Spleen (tissue), 11 donors: ENCODE measurements around the gene PARD3B. TPM values are rescaled to one million over a fixed set of nuclear protein-coding genes. Genes with fewer than 3 reads are reported as not detected.

Source experiments
- DNase-seq: peaks from one replicate; pipeline ENCODE4 v3.0.0-alpha.2; 2020
- H3K27ac ChIP-seq, 8 donors: fragments of 200-600 bp; sonication (generic) in 7 of 8; 1 replicate in 4 of 8; 2 replicates in 4 of 8; pipeline versions ENCODE4 v1.5.0 to v1.8.0; 2016 to 2021; ENCODE audit warnings: inconsistent platforms in 4 of 8, mild to moderate bottlenecking in 4 of 8, moderate library complexity in 1 of 8
- H3K27me3 ChIP-seq, 7 donors: fragments of 200-600 bp; sonication (generic) in 6 of 7; replicated peaks in 1 of 7; 1 replicate in 4 of 7; 2 replicates in 3 of 7; pipeline versions ENCODE4 v1.5.0 to v1.8.0; 2016 to 2021; ENCODE audit warnings: inconsistent platforms in 3 of 7, mild to moderate bottlenecking in 1 of 7
- H3K36me3 ChIP-seq, 6 donors: fragments of 200-600 bp; sonication (generic) in 5 of 6; 1 replicate in 4 of 6; 2 replicates in 2 of 6; pipeline versions ENCODE4 v1.5.0 to v1.8.0; 2016 to 2021; ENCODE audit warnings: inconsistent platforms in 2 of 6
- H3K4me1 ChIP-seq, 6 donors: fragments of 200-600 bp; sonication (generic) in 5 of 6; 1 replicate in 3 of 6; 2 replicates in 3 of 6; pipeline versions ENCODE4 v1.5.0 to v1.8.0; 2016 to 2021; ENCODE audit warnings: inconsistent platforms in 3 of 6
- H3K4me3 ChIP-seq, 8 donors: fragments of 200-600 bp; sonication (generic) in 7 of 8; 1 replicate in 4 of 8; 2 replicates in 4 of 8; pipeline versions ENCODE4 v1.5.0 to v1.8.0; 2016 to 2021; ENCODE audit warnings: inconsistent platforms in 4 of 8, mild to moderate bottlenecking in 4 of 8, moderate library complexity in 2 of 8
- H3K9me3 ChIP-seq, 8 donors: fragments of 200-600 bp; sonication (generic) in 7 of 8; 1 replicate in 4 of 8; 2 replicates in 4 of 8; pipeline versions ENCODE4 v1.5.0 to v1.8.0; 2016 to 2021; ENCODE audit warnings: inconsistent platforms in 4 of 8
- POLR2A ChIP-seq, 3 donors: fragments of 450-650 bp; IDR thresholded peaks; one replicate each; pipeline ENCODE4 v1.5.1; 2017; ENCODE audit warnings: antibody characterized with exemption in 3 of 3, mild to moderate bottlenecking in 1 of 3
- POLR2AphosphoS5 ChIP-seq, 3 donors: sonication (generic); formaldehyde crosslinking; IDR thresholded peaks; one replicate each; pipeline ENCODE4 v1.5.1; 2017; ENCODE audit warnings: antibody characterized with exemption in 3 of 3
- WGBS, 5 donors: extraction: QIAGEN DNeasy Blood & Tissue Kit in 3 of 5; methylation state at CpG; one replicate each; pipeline versions ENCODE4 v1.1.5 to v1.1.7; 2013 to 2018; 5-methylcytosine and 5-hydroxymethylcytosine counted together
- intact Hi-C: fragments of 100-400 bp; cut with DNase I; formaldehyde crosslinking; loops from one replicate; pipeline ENCODE4 v1.15.0; 2023; ENCODE audit warnings: low total_unique reads
- polyA plus RNA-seq, 3 donors: library from polyadenylated mRNA; stranded (reverse); fragments of 200-250 nt; gene quantifications; one replicate each; pipeline ENCODE4 v1.2.1, GENCODE V29; 2013
- total RNA-seq, 7 donors: library from RNA; depleted of rRNA in 3 of 7; stranded (reverse); fragments of >200 nt in 3 of 7; fragmentation: NEBNext Ultra II Directional in 4 of 7; extraction: Animal tissue kit (Norgen Biotek cat#: 25700) in 4 of 7; gene quantifications; one replicate each; pipeline versions ENCODE4 v1.1.0 to v1.2.1, GENCODE V29; 2016 to 2021
- TF ChIP-seq, protein P1 (sequence below), 11 experiments: fragments of 200-600 bp in 7 of 11; fragments of 450-650 bp in 4 of 11; sonication (generic) in 4 of 11; IDR thresholded peaks in 8 of 11; conservative IDR thresholded peaks in 3 of 11; 1 replicate in 7 of 11; 2 replicates in 4 of 11; pipeline versions ENCODE4 v1.4.0 to v1.8.0; 2016 to 2021; ENCODE audit warnings: antibody characterized with exemption in 11 of 11, inconsistent platforms in 4 of 11, mild to moderate bottlenecking in 1 of 11
- donor health status: healthy with polysubstance abuse.
- donor health status: DM: no; HTN: no; CAD: no; lungs with moderate emphysema.
- donor health status: DM: no; HTN: no; CAD: no.
- donor health status: Bipolar disorder and iron deficiency.
- donor health status: healthy.
- donor health status: DM: no; HTN: no; CAD: no.
- donor health status: DM: yes; HTN: yes; CAD: no.

The PARD3B gene
- total and polyA plus RNA-seq, 10 donors = 0.85 to 27.8 (median 14.7) TPM

DNA sequence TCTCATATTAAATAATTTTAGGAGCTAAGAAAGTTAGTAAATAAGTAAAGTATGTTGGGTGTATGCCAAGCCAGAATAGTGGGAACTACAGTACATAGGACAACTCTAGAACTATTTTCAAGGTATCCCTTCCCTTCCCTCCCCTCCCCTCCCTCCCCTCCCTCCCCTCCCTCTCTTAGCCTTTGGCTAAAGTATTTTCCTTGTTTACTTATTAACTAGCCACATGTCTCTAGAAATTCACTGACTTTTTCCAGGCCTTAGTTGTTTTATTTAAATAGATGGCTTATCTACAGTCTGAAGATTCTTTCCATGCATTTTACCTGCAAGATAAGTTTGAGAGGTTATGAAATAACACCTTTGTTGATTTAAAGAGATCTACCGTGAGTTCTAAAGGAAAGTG lies 402.1 kb downstream of the PARD3B start:
- Histone ChIP-seq H3K27ac (no peak overlapping the region), H3K4me1 (no peaks in the 10 kb centered on the region), H3K36me3 (no peaks in the 10 kb centered on the region), H3K4me3 (no peak overlapping the region), H3K27me3 (no peaks in the 10 kb centered on the region), H3K9me3 (peaks cover 0 to 18% (median 15%) of the 10 kb centered on the region in 8 donors)
- intact Hi-C loops = no loop called here
- 68 to 80% (median 73%) methylated on average over 1 of the region's 1 CpG for WGBS, 5 donors
- DNase-seq = no peak
- TF ChIP-seq, protein P1, sequence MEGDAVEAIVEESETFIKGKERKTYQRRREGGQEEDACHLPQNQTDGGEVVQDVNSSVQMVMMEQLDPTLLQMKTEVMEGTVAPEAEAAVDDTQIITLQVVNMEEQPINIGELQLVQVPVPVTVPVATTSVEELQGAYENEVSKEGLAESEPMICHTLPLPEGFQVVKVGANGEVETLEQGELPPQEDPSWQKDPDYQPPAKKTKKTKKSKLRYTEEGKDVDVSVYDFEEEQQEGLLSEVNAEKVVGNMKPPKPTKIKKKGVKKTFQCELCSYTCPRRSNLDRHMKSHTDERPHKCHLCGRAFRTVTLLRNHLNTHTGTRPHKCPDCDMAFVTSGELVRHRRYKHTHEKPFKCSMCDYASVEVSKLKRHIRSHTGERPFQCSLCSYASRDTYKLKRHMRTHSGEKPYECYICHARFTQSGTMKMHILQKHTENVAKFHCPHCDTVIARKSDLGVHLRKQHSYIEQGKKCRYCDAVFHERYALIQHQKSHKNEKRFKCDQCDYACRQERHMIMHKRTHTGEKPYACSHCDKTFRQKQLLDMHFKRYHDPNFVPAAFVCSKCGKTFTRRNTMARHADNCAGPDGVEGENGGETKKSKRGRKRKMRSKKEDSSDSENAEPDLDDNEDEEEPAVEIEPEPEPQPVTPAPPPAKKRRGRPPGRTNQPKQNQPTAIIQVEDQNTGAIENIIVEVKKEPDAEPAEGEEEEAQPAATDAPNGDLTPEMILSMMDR (IDR thresholded peaks at IDR 0.05 in 8 of 11, conservative IDR thresholded peaks at IDR 0.05 in 3 of 11) = no peak
- TF ChIP-seq POLR2AphosphoS5 (IDR thresholded peaks at IDR 0.05) (no peak), POLR2A (IDR thresholded peaks at IDR 0.05) (no peak)

DNA sequence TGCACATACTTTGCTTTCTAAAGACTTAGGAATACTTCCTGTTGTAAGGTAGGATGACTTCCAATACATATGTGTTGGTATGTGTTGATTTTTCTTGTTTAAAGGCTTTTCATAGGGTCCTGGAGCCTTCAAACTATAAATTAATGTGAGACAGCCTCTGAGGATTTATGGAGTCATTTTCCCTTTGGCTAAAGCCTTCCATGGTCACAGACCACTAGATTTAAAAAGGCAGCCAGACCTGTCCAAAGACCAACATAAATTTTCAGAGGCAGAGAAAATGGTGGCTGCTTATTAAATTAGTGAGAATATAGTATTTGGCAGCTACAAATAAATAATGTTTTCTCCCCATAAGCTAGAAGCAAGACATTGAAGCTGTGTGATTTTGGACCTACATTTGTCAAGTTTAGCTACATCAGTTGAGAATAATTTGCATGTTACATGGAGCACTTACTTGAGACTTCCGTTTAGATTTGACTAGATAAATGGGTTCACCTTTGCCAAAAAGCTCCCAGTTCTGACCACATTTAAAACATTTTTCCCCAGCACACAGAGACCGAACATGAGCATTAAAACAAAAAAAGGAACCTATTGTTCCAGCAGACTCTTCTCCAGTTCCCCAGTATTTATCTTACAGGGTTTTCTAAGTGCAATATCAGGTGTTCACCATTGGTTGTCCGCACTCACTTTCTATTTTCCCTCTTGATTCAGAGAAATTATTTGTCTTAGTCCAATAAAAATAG lies 402.9 kb downstream of the PARD3B start:
- H3K27me3 ChIP-seq = no peaks in the 10 kb centered on the region
- 47 to 75% (median 56%) methylated on average over 3 of the region's 3 CpGs for WGBS, 5 donors
- no peaks in the 10 kb centered on the region for H3K4me1 ChIP-seq
- no peak overlapping the region for H3K4me3 ChIP-seq
- no peaks in the 10 kb centered on the region for H3K36me3 ChIP-seq
- TF ChIP-seq POLR2AphosphoS5 (IDR thresholded peaks at IDR 0.05) = no peak
- TF ChIP-seq POLR2A (IDR thresholded peaks at IDR 0.05) = no peak
- TF ChIP-seq, protein P1 (IDR thresholded peaks at IDR 0.05 in 8 of 11, conservative IDR thresholded peaks at IDR 0.05 in 3 of 11) = no peak
- no peak overlapping the region for H3K27ac ChIP-seq
- intact Hi-C loops = no loop called here
- no peak for DNase-seq
- H3K9me3 ChIP-seq = peaks cover 0 to 18% (median 15%) of the 10 kb centered on the region in 8 donors

DNA sequence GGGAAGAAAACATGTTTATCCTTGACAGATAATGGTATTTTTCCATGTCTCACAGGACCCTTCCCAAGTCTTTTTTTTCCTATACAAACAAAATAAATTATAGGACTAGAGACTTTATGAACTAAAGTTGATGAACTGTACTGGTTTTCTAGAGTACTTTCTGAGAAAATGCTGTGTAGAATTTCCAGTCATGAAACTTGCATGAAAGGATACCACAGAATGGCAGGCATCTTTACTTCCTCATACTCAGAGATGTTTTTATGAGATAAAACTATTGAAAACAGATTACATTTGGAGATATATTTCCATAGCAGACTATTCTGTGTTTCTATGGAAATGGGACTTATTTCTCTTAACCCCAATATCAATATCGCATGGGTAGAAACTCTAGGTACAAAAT lies 403.5 kb downstream of the PARD3B start:
- DNase-seq = no peak
- intact Hi-C loops = no loop called here
- Histone ChIP-seq H3K27me3 (no peaks in the 10 kb centered on the region), H3K27ac (no peak overlapping the region), H3K4me3 (no peak overlapping the region), H3K4me1 (no peaks in the 10 kb centered on the region), H3K36me3 (no peaks in the 10 kb centered on the region), H3K9me3 (peaks cover 0 to 17% (median 15%) of the 10 kb centered on the region in 8 donors)
- TF ChIP-seq POLR2A (IDR thresholded peaks at IDR 0.05) (no peak), POLR2AphosphoS5 (IDR thresholded peaks at IDR 0.05) (no peak)
- TF ChIP-seq, protein P1 (IDR thresholded peaks at IDR 0.05 in 8 of 11, conservative IDR thresholded peaks at IDR 0.05 in 3 of 11) = no peak
- WGBS, 5 donors = 70 to 86% (median 76%) methylated on average over 1 of the region's 1 CpG

DNA sequence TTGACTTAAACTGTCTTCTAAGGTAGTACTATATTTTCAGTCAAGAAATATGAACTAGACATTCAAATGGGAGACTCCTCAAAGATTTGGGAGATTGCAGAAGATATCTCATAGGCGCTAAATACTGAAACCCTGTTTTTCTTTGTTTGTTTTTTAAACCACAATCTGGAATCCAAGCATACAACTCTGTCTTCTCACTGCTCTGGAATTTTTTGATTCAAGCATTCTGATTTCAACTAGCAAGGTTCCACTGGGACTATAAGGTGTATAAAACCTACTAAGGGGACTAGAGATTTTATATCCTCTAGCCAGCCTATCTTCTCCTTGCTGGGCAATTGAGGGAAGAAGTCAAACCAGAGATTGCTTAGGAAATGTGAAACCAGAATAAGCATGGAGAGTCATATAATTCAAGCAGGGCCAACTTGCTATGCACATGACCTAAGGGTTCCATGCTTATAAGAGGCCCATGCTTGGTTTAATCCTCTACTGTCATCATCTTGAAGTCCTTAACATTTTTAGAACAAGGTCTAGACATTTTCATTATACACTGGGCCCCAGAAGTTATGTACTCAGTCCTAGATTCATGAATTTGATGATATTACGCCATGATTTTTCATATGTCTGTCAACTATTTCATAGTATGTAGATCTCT lies 405.5 kb downstream of the PARD3B start:
- WGBS, 5 donors = 90 to 98% (median 93%) methylated on average over 2 of the region's 2 CpGs

More for the DNA sequence above, 405.5 kb downstream of the PARD3B start:
- no peaks in the 10 kb centered on the region for H3K4me1 ChIP-seq
- TF ChIP-seq POLR2A (IDR thresholded peaks at IDR 0.05) (no peak), POLR2AphosphoS5 (IDR thresholded peaks at IDR 0.05) (no peak)
- TF ChIP-seq, protein P1 (IDR thresholded peaks at IDR 0.05 in 8 of 11, conservative IDR thresholded peaks at IDR 0.05 in 3 of 11) = no peak
- no peaks in the 10 kb centered on the region for H3K36me3 ChIP-seq
- intact Hi-C loops = no loop called here
- H3K27ac ChIP-seq = no peak overlapping the region
- H3K4me3 ChIP-seq = no peak overlapping the region
- no peaks in the 10 kb centered on the region for H3K27me3 ChIP-seq
- no peaks in the 10 kb centered on the region for H3K9me3 ChIP-seq
- no peak for DNase-seq
